A549 (cell line): ENCODE measurements around the gene PES1. TPM values are rescaled to one million over a fixed set of nuclear protein-coding genes. Genes with fewer than 3 reads are reported as not detected.
A peak's percentile ranks its signal among the peaks of the same experiment; 100 is the strongest.

ENCODE experiments used
- ATAC-seq, 2 experiments: fragments of 200-7000 bp in 1 of 2; fragments of >200 bp in 1 of 2; cut with Nextera tagmentation in 1 of 2; cut with Tn5 transposase in 1 of 2; 3 replicates each; pipeline versions ENCODE4 v1.8.0 to v1.9.1; 2018 to 2020; ENCODE audit warnings: mild to moderate bottlenecking in 1 of 2, moderate library complexity in 1 of 2
- CTCF ChIA-PET: fragments of 300-600 bp; sonication (Branson Sonifier 250); formaldehyde crosslinking; extraction: SDS; loops from one replicate; lab custom pipeline; 2021; ENCODE audit warnings: antibody characterized with exemption, inconsistent platforms; lab: Yijun Ruan, JAX
- POLR2A ChIA-PET: fragments of 350-600 bp; formaldehyde crosslinking; extraction: SDS; loops from one replicate; lab custom pipeline; 2021; ENCODE audit warnings: antibody characterized with exemption, inconsistent platforms; lab: Yijun Ruan, JAX
- DNase-seq, 2 experiments: peaks; one replicate each; pipeline versions ENCODE4 v3.0.0 to v3.0.0-alpha.2; 2011 to 2016; ENCODE audit warnings: low read depth in 1 of 2, low spot score in 1 of 2
- FAIRE-seq: peaks from 2 replicates; lab custom pipeline; 2011; peaks lifted over from hg19 to GRCh38; lab: Jason Lieb, UNC
- H3K27ac ChIP-seq, 2 experiments: fragments of >200 bp; sonication (Bioruptor Twin); formaldehyde crosslinking; 3 replicates each; pipeline ENCODE4 v1.5.1; 2016 to 2017
- H3K4me1 ChIP-seq: fragments of >200 bp; sonication (Bioruptor Twin); formaldehyde crosslinking; 3 replicates; pipeline ENCODE4 v1.6.1; 2016
- H3K4me2 ChIP-seq: fragments of >200 bp; sonication (Bioruptor Twin); formaldehyde crosslinking; 3 replicates; pipeline ENCODE4 v1.6.1; 2016
- H3K4me3 ChIP-seq: fragments of >200 bp; sonication (Bioruptor Twin); formaldehyde crosslinking; 3 replicates; pipeline ENCODE4 v1.5.1; 2016
- H3K9me3 ChIP-seq: fragments of >200 bp; sonication (Bioruptor Twin); formaldehyde crosslinking; 3 replicates; pipeline ENCODE4 v1.6.1; 2016
- BCL3 ChIP-seq: fragments of >200 bp; sonication (Bioruptor Twin); formaldehyde crosslinking; IDR thresholded peaks from 3 replicates; pipeline ENCODE4 v1.6.1; 2016
- CBX2 ChIP-seq: fragments of 200-600 bp; sonication (generic); IDR thresholded peaks from 2 replicates; pipeline ENCODE4 v1.6.1; 2016; ENCODE audit warnings: low read depth, mild to moderate bottlenecking, borderline replicate concordance
- CBX8 ChIP-seq: fragments of 200-600 bp; sonication (generic); IDR thresholded peaks from 2 replicates; pipeline ENCODE4 v1.6.1; 2016
- CHD2 ChIP-seq: fragments of 150-350 bp; IDR thresholded peaks from 2 replicates; pipeline ENCODE4 v1.6.1; 2014; ENCODE audit warnings: low read length; ENCODE audit not compliant: partially characterized antibody
- CTCF ChIP-seq: fragments of >200 bp; sonication (Bioruptor Twin); formaldehyde crosslinking; IDR thresholded peaks from 3 replicates; pipeline ENCODE4 v1.5.1; 2016
- EHMT2 ChIP-seq: fragments of 200-600 bp; sonication (generic); IDR thresholded peaks from 2 replicates; pipeline ENCODE4 v1.6.1; 2016; ENCODE audit warnings: antibody characterized with exemption, low read depth, mild to moderate bottlenecking, moderate library complexity
- ELK1 ChIP-seq: fragments of 150-350 bp; IDR thresholded peaks from 2 replicates; pipeline ENCODE4 v1.6.1; 2014; ENCODE audit warnings: low read depth, mild to moderate bottlenecking, low read length
- FOSL2 ChIP-seq, 2 experiments: fragments of 450-650 bp in 1 of 2; fragments of >200 bp in 1 of 2; sonication (Bioruptor Twin) in 1 of 2; formaldehyde crosslinking; IDR thresholded peaks; 2 replicates each; pipeline versions ENCODE4 v1.5.0 to v1.6.1; 2016 to 2020; ENCODE audit warnings: mild to moderate bottlenecking in 1 of 2, moderate library complexity in 1 of 2
- GATA3 ChIP-seq: IDR thresholded peaks from 2 replicates; pipeline ENCODE4 v1.6.1; 2012; ENCODE audit warnings: borderline replicate concordance
- HDAC2 ChIP-seq: fragments of 200-600 bp; sonication (generic); IDR thresholded peaks from 2 replicates; pipeline ENCODE4 v1.6.1; 2016
- HEYL ChIP-seq: fragments of 250-450 bp; sonication (Bioruptor Pico); IDR thresholded peaks from 2 replicates; pipeline ENCODE4 v1.8.0; 2021; ENCODE audit warnings: mild to moderate bottlenecking, moderate library complexity
- HOXA7 ChIP-seq: fragments of 250-450 bp; sonication (Bioruptor Pico); IDR thresholded peaks from 2 replicates; pipeline ENCODE4 v1.5.0; 2020; ENCODE audit warnings: mild to moderate bottlenecking, moderate library complexity
- HOXB13 ChIP-seq: fragments of 250-450 bp; sonication (Bioruptor Pico); IDR thresholded peaks from 2 replicates; pipeline ENCODE4 v1.5.0; 2020; ENCODE audit warnings: low read depth, mild to moderate bottlenecking, moderate library complexity
- JUN ChIP-seq, 2 experiments: fragments of >200 bp; sonication (Bioruptor Twin); formaldehyde crosslinking; IDR thresholded peaks; 2 replicates in 1 of 2; 3 replicates in 1 of 2; pipeline ENCODE4 v1.6.1; 2016 to 2017
- JUNB ChIP-seq: fragments of >200 bp; sonication (Bioruptor Twin); formaldehyde crosslinking; IDR thresholded peaks from 2 replicates; pipeline ENCODE4 v1.6.1; 2016
- MAX ChIP-seq: IDR thresholded peaks from 2 replicates; pipeline ENCODE4 v1.6.1; 2012
- MYC ChIP-seq: IDR thresholded peaks from 2 replicates; pipeline ENCODE4 v1.6.1; 2012; ENCODE audit warnings: mild to moderate bottlenecking, inconsistent platforms, low read length, improper control_type of control experiment, borderline replicate concordance
- NFE2L2 ChIP-seq: fragments of 150-350 bp; conservative IDR thresholded peaks from 2 replicates; pipeline ENCODE4 v1.6.1; 2014; ENCODE audit warnings: low read length
- NPAS2 ChIP-seq: fragments of 250-450 bp; sonication (Bioruptor Pico); IDR thresholded peaks from 2 replicates; pipeline ENCODE4 v1.8.0; 2022; ENCODE audit warnings: mild to moderate bottlenecking, moderate library complexity, borderline replicate concordance
- NR3C1 ChIP-seq: fragments of >200 bp; sonication (Bioruptor Twin); formaldehyde crosslinking; IDR thresholded peaks from 3 replicates; pipeline ENCODE4 v1.6.1; 2017
- POLR2A ChIP-seq: IDR thresholded peaks from 2 replicates; pipeline ENCODE4 v1.6.1; 2012; ENCODE audit warnings: mild to moderate bottlenecking, low read length
- RAD21 ChIP-seq, 2 experiments: fragments of >200 bp in 1 of 2; sonication (Bioruptor Twin) in 1 of 2; formaldehyde crosslinking in 1 of 2; IDR thresholded peaks in 1 of 2; conservative IDR thresholded peaks in 1 of 2; 2 replicates in 1 of 2; 3 replicates in 1 of 2; pipeline ENCODE4 v1.6.1; 2012 to 2018; ENCODE audit warnings: inconsistent platforms in 1 of 2
- RARB ChIP-seq: fragments of 250-450 bp; sonication (Bioruptor Pico); IDR thresholded peaks from 2 replicates; pipeline ENCODE4 v1.8.0; 2021; ENCODE audit warnings: mild to moderate bottlenecking, moderate library complexity
- SMC3 ChIP-seq: fragments of >200 bp; sonication (Bioruptor Twin); formaldehyde crosslinking; IDR thresholded peaks from 3 replicates; pipeline ENCODE4 v1.6.1; 2018; ENCODE audit warnings: inconsistent platforms
- SREBF2 ChIP-seq: fragments of 450-650 bp; IDR thresholded peaks from 2 replicates; pipeline ENCODE4 v1.6.1; 2014; ENCODE audit warnings: mild to moderate bottlenecking, moderate library complexity
- ZFP36 ChIP-seq: fragments of 450-650 bp; IDR thresholded peaks from 2 replicates; pipeline ENCODE4 v1.6.1; 2014; ENCODE audit warnings: borderline replicate concordance; ENCODE audit not compliant: partially characterized antibody
- ZSCAN20 ChIP-seq: fragments of 250-450 bp; sonication (Bioruptor Pico); IDR thresholded peaks from 2 replicates; pipeline ENCODE4 v1.8.0; 2022; ENCODE audit warnings: mild to moderate bottlenecking, moderate library complexity
- WGBS: methylation state at CpG from one replicate; pipeline ENCODE4 v1.1.6; 2017; ENCODE audit errors: missing lambda C conversion rate; 5-methylcytosine and 5-hydroxymethylcytosine counted together
- polyA plus RNA-seq, 4 experiments: library from polyadenylated mRNA; depleted of rRNA in 3 of 4; stranded (reverse); fragments of >200 nt; fragmentation: RNase III in 1 of 4; extraction: RNeasy Plus Mini Kit Qiagen cat#74134 plus additional on column Dnase treatment in 1 of 4; gene quantifications; 2 replicates in 3 of 4; 3 replicates in 1 of 4; pipeline ENCODE4 v1.2.3, GENCODE V29; 2011 to 2017

The PES1 gene
- polyA plus RNA-seq, 2 of the 4 experiments (the other 2 are of a cell fraction) = 107 to 111 TPM

GRCh38 chr22:30564045-30564760, 27.5 kb downstream of the PES1 start:
- ChIA-PET POLR2A (interaction anchor here (0.6 kb wide), 1 partner anchor 164 kb away, joined by 5 read pairs; no protein-coding TSS in a partner anchor), CTCF (interaction anchor here (1.3 kb wide), 1 partner anchor 70 kb away, joined by 4 read pairs; no protein-coding TSS in a partner anchor)
- Histone ChIP-seq H3K4me1 (peaks cover 68% of the 10 kb centered on the region), H3K27ac (peak overlapping the region; percentile 18 to 70; a peak in 3 of 6 replicates), H3K9me3 (no peaks in the 10 kb centered on the region), H3K4me3 (no peak overlapping the region), H3K4me2 (peak overlapping the region; percentile 36; the same call in 1 of the 3 replicates)
- WGBS = 87% methylated on average over 6 of the region's 8 CpGs
- ATAC-seq (no peak), DNase-seq (no peak), FAIRE-seq (no peak)
- no peak for TF ChIP-seq MAX
- no peak for TF ChIP-seq NFE2L2
- TF ChIP-seq CHD2 = no peak
- TF ChIP-seq JUNB = no peak
- TF ChIP-seq CTCF = no peak
- no peak for TF ChIP-seq JUN (IDR thresholded peaks at IDR 0.05)
- no peak for TF ChIP-seq BCL3
- no peak for TF ChIP-seq HEYL (CRISPR knock-in tag)
- TF ChIP-seq EHMT2 = no peak
- TF ChIP-seq ELK1 = no peak

- FAIRE-seq (no peak), DNase-seq (peak; percentile 49 to 71), ATAC-seq (peak; percentile 25 to 61; a peak in 4 of 6 replicates)
- no peaks in the 10 kb centered on the region for H3K9me3 ChIP-seq
- peaks cover 68% of the 10 kb centered on the region for H3K4me1 ChIP-seq
- peak overlapping the region; percentile 33 for H3K4me2 ChIP-seq
- peak overlapping the region; percentile 45 to 83; a peak in 5 of 6 replicates for H3K27ac ChIP-seq
- POLR2A ChIA-PET = no interaction called here
- CTCF ChIA-PET = interaction anchor here (1.1 to 1.4 kb wide), 3 partner anchors 9 to 117 kb away, joined by 3 to 6 read pairs (median 4); no protein-coding TSS in a partner anchor
- H3K4me3 ChIP-seq = no peak overlapping the region
- WGBS = 0% methylated on average over 1 of the region's 6 CpGs
- peak; percentile 47; the same call in 1 of the 2 replicates for TF ChIP-seq MAX
- TF ChIP-seq POLR2A = no peak
- TF ChIP-seq GATA3 = peak; percentile 18; the same call in 1 of the 2 replicates
- TF ChIP-seq RARB (CRISPR knock-in tag) = no peak
- TF ChIP-seq NR3C1 = no peak
- no peak for TF ChIP-seq RAD21 (conservative IDR thresholded peaks at IDR 0.05 in 1 of 2, IDR thresholded peaks at IDR 0.05 in 1 of 2)
- no peak for TF ChIP-seq CBX2
- TF ChIP-seq CBX8 = no peak
- TF ChIP-seq HDAC2 = no peak
- no peak for TF ChIP-seq ZSCAN20 (CRISPR knock-in tag)
- no peak for TF ChIP-seq FOSL2 (IDR thresholded peaks at IDR 0.05)
- peak; percentile 72 for TF ChIP-seq FOSL2 (CRISPR knock-in tag; IDR thresholded peaks at IDR 0.05)
- TF ChIP-seq HEYL (CRISPR knock-in tag) = no peak
- no peak for TF ChIP-seq HOXA7 (CRISPR knock-in tag)
- TF ChIP-seq ELK1 = no peak
- TF ChIP-seq NPAS2 (CRISPR knock-in tag) = no peak
- no peak for TF ChIP-seq HOXB13 (CRISPR knock-in tag)
- TF ChIP-seq MYC = no peak
- no peak for TF ChIP-seq ZFP36
- TF ChIP-seq SMC3 = no peak
- TF ChIP-seq SREBF2 = no peak
These were observed 29.3 kb downstream of the PES1 start for GRCh38 chr22:30562366-30562765.
